Osteoblast (primary cell): ENCODE results near the gene UBE2V1. TPM values are rescaled to one million over a fixed set of nuclear protein-coding genes. Genes with fewer than 3 reads are reported as not detected.

ENCODE experiments used
- DNase-seq: peaks from one replicate; pipeline ENCODE4 v3.0.0; 2011; ENCODE audit warnings: low spot score, mixed read lengths; ENCODE audit not compliant: insufficient read length; ENCODE audit errors: missing footprints
- H2AFZ ChIP-seq: 2 replicates; pipeline ENCODE4 v1.6.0; 2011; ENCODE audit warnings: mild to moderate bottlenecking, low read length
- H3K27ac ChIP-seq: 2 replicates; pipeline ENCODE4 v1.5.1; 2011; ENCODE audit warnings: mild to moderate bottlenecking, low read depth, low read length, moderate library complexity
- H3K27me3 ChIP-seq: 2 replicates; pipeline ENCODE4 v1.6.0; 2012; ENCODE audit warnings: mild to moderate bottlenecking, control low read depth, inconsistent platforms, low read length, moderate library complexity; ENCODE audit not compliant: insufficient read depth
- H3K36me3 ChIP-seq: 2 replicates; pipeline ENCODE4 v1.5.1; 2011; ENCODE audit warnings: mild to moderate bottlenecking, low read length, control low read depth, moderate library complexity; ENCODE audit not compliant: insufficient read depth
- H3K4me1 ChIP-seq: 2 replicates; pipeline ENCODE4 v1.5.1; 2011; ENCODE audit warnings: mild to moderate bottlenecking, low read length, control low read depth, moderate library complexity; ENCODE audit not compliant: insufficient read depth
- H3K4me2 ChIP-seq: 2 replicates; pipeline ENCODE4 v1.6.0; 2011; ENCODE audit warnings: mild to moderate bottlenecking, low read length; ENCODE audit not compliant: insufficient read depth
- H3K4me3 ChIP-seq: fragments of 200-600 bp; sonication (generic); 3 replicates; pipeline ENCODE4 v1.5.1; 2012; ENCODE audit warnings: mild to moderate bottlenecking, low read length, inconsistent platforms; ENCODE audit not compliant: insufficient read depth
- H3K79me2 ChIP-seq: 2 replicates; pipeline ENCODE4 v1.6.0; 2012; ENCODE audit warnings: mild to moderate bottlenecking, low read length, control low read depth, inconsistent platforms; ENCODE audit not compliant: insufficient read depth
- H3K9me3 ChIP-seq: 2 replicates; pipeline ENCODE4 v1.5.1; 2011; ENCODE audit warnings: low read depth, low read length, control low read depth
- H4K20me1 ChIP-seq: 2 replicates; pipeline ENCODE4 v1.6.0; 2012; ENCODE audit warnings: mild to moderate bottlenecking, low read length, control low read depth; ENCODE audit not compliant: insufficient read depth
- CTCF ChIP-seq: IDR thresholded peaks from 2 replicates; pipeline ENCODE4 v1.5.1; 2011; ENCODE audit warnings: mild to moderate bottlenecking, low read depth, low read length, moderate library complexity; ENCODE audit errors: extremely low read depth
- total RNA-seq: library from RNA; depleted of rRNA; stranded (reverse); fragments of >200 nt; gene quantifications from 2 replicates; pipeline ENCODE4 v1.2.3, GENCODE V29; 2012

The UBE2V1 gene
- total RNA-seq, 1 donor = 90.8 TPM

- Histone ChIP-seq H3K79me2 (peaks cover 85% of the 10 kb centered on the region), H2AFZ (no peak overlapping the region), H3K27me3 (no peaks in the 10 kb centered on the region), H3K4me1 (peaks cover 56% of the 10 kb centered on the region), H4K20me1 (peaks cover 34% of the 10 kb centered on the region), H3K4me2 (no peak overlapping the region), H3K36me3 (peaks cover 24% of the 10 kb centered on the region), H3K9me3 (no peaks in the 10 kb centered on the region), H3K27ac (peak overlapping the region; percentile 42), H3K4me3 (no peak overlapping the region)
- no peak for TF ChIP-seq CTCF
- DNase-seq = peak; percentile 78
Observed at GRCh38 chr20:50149481-50150254, 36.7 kb upstream of the UBE2V1 start.

GRCh38 chr20:50146732-50147662, 34.0 kb upstream of the UBE2V1 start:
- peaks cover 58% of the 10 kb centered on the region for H3K4me1 ChIP-seq
- no peak overlapping the region for H2AFZ ChIP-seq
- H3K27ac ChIP-seq = peak overlapping the region; percentile 94
- H3K4me3 ChIP-seq = peak overlapping the region; percentile 19
- peak overlapping the region; percentile 26 for H3K4me2 ChIP-seq
- peaks cover 37% of the 10 kb centered on the region for H3K36me3 ChIP-seq
- no peaks in the 10 kb centered on the region for H3K9me3 ChIP-seq
- peak; percentile 84 for DNase-seq
- TF ChIP-seq CTCF = no peak
- H3K79me2 ChIP-seq = peaks cover 82% of the 10 kb centered on the region
- no peaks in the 10 kb centered on the region for H3K27me3 ChIP-seq
- peaks cover 26% of the 10 kb centered on the region for H4K20me1 ChIP-seq

GRCh38 chr20:50146214-50146613, 33.3 kb upstream of the UBE2V1 start:
- H3K4me1 ChIP-seq = peaks cover 55% of the 10 kb centered on the region

More at GRCh38 chr20:50146214-50146613, 33.3 kb upstream of the UBE2V1 start:
- Histone ChIP-seq H4K20me1 (peaks cover 22% of the 10 kb centered on the region), H3K27ac (peak overlapping the region; percentile 94), H3K4me3 (no peak overlapping the region), H2AFZ (no peak overlapping the region), H3K4me2 (peak overlapping the region; percentile 26), H3K36me3 (peaks cover 42% of the 10 kb centered on the region), H3K79me2 (peaks cover 83% of the 10 kb centered on the region), H3K27me3 (no peaks in the 10 kb centered on the region), H3K9me3 (no peaks in the 10 kb centered on the region)
- TF ChIP-seq CTCF = no peak
- DNase-seq = peak; percentile 71
